Activated CD8-positive, alpha-beta memory T cell treated with anti-CD3 and anti-CD28 coated beads, Interleukin-2, amount 50 U/mL, for 1 hour (primary cell): ENCODE measurements around the gene NSMF.

Experiments used
- DNase-seq: peaks from one replicate; pipeline ENCODE4 v3.0.0-alpha.2; 2020; ENCODE audit errors: extremely low read depth

Gene NSMF

DNA sequence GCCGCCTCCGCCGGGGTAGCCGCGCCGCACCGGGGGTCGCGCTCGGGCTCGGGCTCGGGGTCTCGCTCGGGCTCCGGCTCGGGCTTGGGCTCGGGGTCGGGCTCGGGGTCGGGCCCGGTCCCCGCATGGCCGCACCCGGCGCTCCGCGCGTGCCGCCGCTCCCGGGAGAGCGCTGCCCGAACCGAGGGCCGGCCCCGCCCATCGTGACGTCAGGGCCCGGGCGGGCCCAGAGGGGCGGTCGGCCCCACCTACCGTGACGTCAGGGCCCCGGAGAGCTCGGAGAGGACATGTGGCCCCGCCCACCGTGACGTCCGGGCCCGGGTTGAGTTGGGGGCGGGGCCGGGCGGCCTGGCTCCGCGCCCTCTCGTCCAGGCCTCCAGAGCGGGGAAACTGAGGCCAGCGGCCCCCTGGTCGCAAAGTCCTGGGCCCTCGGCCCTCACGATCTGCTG lies at the start of gene NSMF:
NSMF (minus strand) TSS at position 183 of the 449 bp plus-strand sequence. CDS start 232 bp downstream, outside the sequence.
- DNase-seq, result peak; percentile 83

- no peak for DNase-seq
Measured at GRCh38 chr9:137506702-137507171, 47.6 kb upstream of the NSMF start.

DNA sequence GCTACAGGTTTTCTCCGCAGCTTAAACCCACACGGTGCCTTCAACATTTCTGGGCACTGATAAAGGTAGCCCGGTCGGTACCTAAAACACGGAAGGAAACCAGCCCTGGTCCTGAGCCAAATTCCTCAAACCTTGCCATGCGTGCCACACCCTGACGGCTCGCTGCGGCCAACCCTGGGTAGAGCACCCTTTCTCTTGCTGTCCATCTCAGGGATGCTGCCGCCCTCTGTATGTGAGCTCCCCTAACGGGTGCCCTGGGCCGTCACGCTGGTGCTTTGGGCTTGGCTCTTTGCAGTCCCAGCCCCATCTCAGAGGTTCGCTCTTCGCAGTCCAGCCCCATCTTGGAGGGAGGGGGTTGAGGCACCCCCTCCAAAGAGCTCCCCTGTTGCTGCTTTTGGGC lies 47.1 kb upstream of the NSMF start:
- no peak for DNase-seq

DNA sequence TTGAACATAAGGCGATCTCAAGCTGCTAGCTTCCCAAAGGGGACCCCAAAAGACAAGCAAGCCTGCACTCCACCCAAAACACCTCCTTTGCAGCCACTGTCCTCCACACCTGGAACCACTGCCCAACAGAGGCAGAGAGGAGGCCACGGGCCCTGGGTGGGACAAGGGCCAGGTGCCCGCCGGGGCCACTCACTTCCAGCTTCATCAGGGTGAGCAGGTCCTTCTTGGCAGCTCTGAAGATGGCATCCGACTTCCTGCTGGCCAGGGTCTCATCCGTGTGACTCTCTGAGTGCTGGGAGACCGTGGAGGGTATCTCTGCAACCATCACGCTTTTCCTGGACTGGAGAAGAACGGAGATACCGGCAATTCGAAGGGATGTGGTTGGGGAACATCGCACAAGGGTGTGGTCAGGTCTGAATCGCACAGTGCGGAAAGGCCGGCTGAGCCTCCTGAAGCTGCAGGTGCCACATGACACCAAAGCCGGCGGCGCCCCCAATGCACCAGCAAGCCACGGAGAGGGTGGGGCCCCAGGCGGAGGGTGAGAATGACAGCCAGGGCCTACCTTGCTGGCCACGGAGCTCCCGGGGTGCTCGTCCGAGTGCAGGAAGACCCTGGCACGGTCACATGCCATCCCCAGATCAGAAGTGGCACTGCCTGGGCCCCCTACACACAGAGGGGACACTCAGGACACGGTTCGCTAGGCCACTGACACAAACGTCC lies 46.4 kb upstream of the NSMF start:
- DNase-seq, result no peak

DNA sequence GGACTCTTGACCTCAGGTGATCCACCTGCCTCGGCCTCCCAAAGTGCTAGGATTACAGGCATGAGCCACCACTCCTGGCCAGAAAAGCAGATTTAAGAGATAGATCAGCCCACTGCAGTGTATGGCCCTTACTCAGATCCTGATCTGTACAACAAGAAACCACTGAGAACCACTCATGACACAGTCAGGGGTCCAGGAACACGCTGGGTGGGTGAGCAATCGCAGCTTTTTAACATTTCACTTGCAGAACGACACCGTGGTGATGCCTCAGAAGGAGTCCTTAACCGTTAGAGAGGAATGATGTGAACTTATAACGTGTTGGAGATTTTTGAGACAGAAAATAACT lies 45.3 kb upstream of the NSMF start:
- no peak for DNase-seq

GRCh38 chr9:137502008-137502911 lies 43.1 kb upstream of the NSMF start:
- DNase-seq, result no peak

DNA sequence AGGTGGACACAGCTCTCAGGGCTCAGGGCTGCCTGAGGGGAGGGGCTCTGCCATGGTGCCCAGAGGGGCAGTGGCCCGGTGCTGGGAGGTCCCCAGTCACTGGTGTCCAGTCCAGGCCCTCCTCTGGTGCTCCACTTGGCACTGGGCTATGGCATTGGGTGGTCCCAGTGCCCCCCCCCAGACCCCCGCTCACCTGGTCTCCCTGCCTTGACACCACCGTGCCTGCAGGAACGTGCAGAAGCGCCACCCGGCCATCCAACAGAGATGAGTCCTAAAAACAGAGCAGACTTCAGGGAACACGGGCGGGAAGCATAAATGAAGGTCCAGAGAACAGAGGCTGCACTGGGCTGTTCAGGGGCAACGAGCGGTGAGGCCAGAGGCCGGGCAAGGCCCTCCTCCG lies 42.3 kb upstream of the NSMF start:
- DNase-seq, result no peak

- DNase-seq, result no peak
Measured at GRCh38 chr9:137500666-137501397, 41.7 kb upstream of the NSMF start.

DNA sequence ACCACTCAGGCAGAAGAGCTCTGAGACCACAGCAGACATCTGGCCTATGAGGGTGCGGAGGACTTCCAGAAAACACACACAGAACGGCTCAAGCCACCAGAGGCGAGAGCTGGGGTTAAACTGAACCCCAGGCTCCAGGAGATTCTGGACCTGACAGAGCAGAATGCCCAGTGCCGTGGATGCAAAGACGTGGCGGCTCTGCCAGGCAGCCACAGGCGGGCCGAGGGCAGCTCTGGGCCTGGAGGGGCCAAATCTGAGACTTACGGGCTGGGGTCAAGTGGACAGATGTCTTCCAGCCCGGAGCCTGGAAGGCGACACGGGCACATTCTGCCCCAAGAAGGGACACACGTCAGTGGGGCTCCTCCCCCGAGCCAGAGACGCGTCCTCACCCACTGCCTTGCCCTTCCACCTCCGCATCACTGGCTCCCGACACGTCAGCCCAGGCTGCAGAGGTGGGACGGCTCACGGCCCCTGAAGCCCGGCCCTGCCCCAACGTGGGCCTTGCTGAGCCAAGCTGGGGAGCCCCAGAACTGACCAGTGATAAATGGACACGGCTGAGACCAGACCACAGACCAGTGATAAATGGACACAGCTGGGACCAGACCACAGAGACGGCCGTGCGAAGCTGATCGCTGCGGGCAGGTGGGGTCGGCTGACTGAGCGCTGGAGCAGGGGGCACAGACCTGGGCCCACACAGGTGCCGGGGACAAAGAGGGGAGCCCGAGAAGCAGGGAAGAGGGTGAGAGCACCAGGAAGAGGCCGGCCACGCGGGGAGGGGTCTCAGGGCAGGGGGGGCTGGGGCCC lies 40.9 kb upstream of the NSMF start:
- no peak for DNase-seq

- DNase-seq, result no peak
Measured at GRCh38 chr9:137499416-137499815, 40.3 kb upstream of the NSMF start.

DNA sequence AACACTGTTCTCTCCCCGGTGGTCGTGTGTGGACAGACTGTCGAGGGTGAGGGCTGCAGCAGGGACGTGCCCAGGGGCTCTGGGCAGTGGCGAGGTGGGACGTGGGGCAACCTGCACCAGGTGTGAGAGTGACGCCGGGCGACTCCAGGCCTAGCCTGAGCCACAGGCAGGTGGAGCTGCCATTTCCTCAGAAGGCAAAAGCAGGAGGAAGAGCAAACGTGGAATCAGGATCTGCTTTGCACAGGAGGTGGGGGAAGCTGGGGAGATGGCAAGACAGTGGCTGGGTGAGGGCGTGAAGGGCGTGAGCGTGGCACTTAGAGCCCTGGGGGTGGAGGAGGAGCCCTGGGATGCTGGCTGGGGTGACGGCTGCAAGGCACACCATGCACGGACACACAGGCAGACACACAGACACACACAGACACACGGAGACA lies 39.6 kb upstream of the NSMF start:
- no peak for DNase-seq

DNA sequence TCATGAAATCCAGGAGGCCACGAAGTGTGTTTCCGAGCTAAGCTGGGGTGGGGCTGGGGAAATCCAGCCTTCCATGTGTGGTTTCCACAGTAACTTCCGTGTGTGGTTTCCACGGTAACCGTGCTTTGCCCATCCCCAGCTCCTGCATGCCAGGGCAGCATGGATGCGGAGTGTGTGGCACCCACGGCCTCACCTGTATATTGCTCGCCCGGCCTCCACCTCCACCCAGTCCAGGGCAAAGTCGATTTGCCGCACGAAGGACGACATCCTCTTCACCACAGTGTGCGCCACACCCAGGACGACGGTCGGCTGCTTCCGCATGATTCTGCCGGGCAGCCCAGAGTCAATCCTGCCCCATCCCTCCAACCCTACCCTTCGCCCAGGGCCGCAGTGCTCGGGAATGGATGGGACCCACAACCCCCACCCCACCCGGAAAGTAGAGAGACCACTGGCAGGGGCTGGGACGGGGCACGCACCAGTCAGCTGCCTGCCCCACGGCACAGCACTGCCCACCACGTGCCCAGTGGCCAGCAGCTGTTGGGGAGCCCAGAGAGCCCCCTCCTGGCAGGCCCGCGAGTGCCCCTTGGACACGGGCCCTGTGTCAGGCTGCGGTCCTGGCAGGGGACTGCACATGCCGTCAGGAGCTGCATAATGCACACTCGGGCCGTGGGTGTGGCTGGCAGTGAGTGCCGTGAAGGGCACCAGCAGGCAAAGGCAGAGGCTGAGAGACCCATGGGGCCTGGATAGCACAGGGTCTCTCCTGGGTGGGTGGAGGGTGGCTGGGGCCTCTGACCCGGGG lies 39.0 kb upstream of the NSMF start:
- no peak for DNase-seq

- no peak for DNase-seq
Measured at GRCh38 chr9:137496601-137497375, 37.7 kb upstream of the NSMF start.

DNA sequence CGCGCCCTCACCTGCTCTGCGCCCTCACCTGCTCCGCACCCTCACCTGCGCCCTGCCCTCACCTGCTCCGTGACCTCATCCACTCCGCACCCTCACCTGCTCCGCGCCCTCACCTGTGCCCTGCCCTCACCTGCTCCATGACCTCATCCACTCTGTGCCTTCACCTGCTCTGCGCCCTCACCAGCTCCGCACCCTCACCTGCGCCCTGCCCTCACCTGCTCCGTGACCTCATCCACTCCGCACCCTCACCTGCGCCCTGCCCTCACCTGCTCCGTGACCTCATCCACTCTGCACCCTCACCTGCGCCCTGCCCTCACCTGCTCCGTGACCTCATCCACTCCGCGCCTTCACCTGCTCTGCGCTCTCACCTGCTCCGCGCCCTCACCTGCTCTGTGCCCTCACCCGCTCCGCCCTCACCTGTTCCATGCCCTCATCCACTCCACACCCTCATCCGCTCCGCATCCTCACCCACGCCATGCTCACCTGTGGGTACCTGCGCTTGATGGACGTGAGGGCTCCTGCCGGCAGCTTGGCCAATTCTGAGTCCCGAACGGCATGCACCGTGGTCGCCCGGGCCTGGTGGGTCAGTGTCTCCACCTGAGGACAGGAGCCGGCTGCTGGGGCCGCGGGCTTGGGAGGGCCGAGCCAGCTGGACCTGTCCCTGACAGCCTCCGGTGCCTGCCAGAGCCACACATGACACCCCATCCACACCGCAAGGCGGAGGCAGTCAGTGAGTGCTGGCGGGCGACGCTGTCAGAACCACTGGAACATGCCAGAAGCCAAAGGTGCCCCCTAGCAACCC lies 35.6 kb upstream of the NSMF start:
- DNase-seq, result no peak

DNA sequence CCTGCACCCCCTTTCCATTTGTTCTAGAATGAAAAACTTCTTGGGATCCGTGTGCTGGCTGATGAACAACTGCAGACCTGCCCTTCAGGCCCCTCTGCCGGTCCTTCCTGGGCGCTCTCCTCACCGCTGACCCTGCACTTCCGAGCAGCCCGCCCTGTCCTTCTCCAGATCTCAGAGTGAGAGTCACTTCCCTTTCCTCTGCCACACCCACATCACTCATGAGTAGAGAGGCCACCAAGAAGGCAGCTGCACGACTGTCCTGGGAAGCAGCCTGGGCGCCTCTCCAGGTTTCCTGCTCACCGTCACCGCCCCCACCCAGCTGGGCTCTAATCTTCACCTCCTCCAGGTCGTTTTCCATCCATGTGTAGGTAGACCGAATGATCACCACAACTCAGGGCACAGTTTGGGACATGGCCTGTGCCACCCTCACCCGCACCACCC lies 35.0 kb upstream of the NSMF start:
- no peak for DNase-seq

- DNase-seq, result no peak
Measured at GRCh38 chr9:137493364-137494103, 34.4 kb upstream of the NSMF start.

- DNase-seq, result no peak
Measured at GRCh38 chr9:137492464-137493363, 33.6 kb upstream of the NSMF start.
